ENCODE measurements around the gene TTC7B.

TTC7B gene

GRCh38 chr14:90597961-90598360 is 218.3 kb downstream of the TTC7B start:
- no peak for DNase-seq
- no peak overlapping the region for H3K4me3 ChIP-seq (ENCODE audit: low read depth, low read length)
- H3K27me3 ChIP-seq, result no peaks in the 10 kb centered on the region
- no peak for TF ChIP-seq CTCF (IDR thresholded peaks at IDR 0.05; ENCODE audit: low read depth, low read length)
- no peaks in the 10 kb centered on the region for H3K9me3 ChIP-seq
- H3K4me1 ChIP-seq, result no peaks in the 10 kb centered on the region
- no peaks in the 10 kb centered on the region for H3K36me3 ChIP-seq

GRCh38 chr14:90596733-90597132 is 219.5 kb downstream of the TTC7B start:
- no peak for DNase-seq
- Histone ChIP-seq H3K27me3 (no peaks in the 10 kb centered on the region), H3K4me1 (no peaks in the 10 kb centered on the region), H3K36me3 (no peaks in the 10 kb centered on the region), H3K9me3 (no peaks in the 10 kb centered on the region), H3K4me3 (ENCODE audit: low read depth, low read length) (no peak overlapping the region)
- no peak for TF ChIP-seq CTCF (IDR thresholded peaks at IDR 0.05; ENCODE audit: low read depth, low read length)

- Histone ChIP-seq H3K4me3 (ENCODE audit: low read depth, low read length) (no peak overlapping the region), H3K36me3 (no peaks in the 10 kb centered on the region), H3K4me1 (no peaks in the 10 kb centered on the region), H3K9me3 (no peaks in the 10 kb centered on the region), H3K27me3 (no peaks in the 10 kb centered on the region)
- TF ChIP-seq CTCF (IDR thresholded peaks at IDR 0.05; ENCODE audit: low read depth, low read length), result no peak
- no peak for DNase-seq
These were observed 222.8 kb downstream of the TTC7B start for GRCh38 chr14:90593254-90594040.

GRCh38 chr14:90592655-90593054 is 223.6 kb downstream of the TTC7B start:
- Histone ChIP-seq H3K27me3 (no peaks in the 10 kb centered on the region), H3K9me3 (no peaks in the 10 kb centered on the region), H3K4me1 (no peaks in the 10 kb centered on the region), H3K36me3 (no peaks in the 10 kb centered on the region), H3K4me3 (ENCODE audit: low read depth, low read length) (no peak overlapping the region)
- TF ChIP-seq CTCF (IDR thresholded peaks at IDR 0.05; ENCODE audit: low read depth, low read length), result no peak
- no peak for DNase-seq

- Histone ChIP-seq H3K27me3 (no peaks in the 10 kb centered on the region), H3K4me1 (no peaks in the 10 kb centered on the region), H3K4me3 (ENCODE audit: low read depth, low read length) (no peak overlapping the region), H3K9me3 (no peaks in the 10 kb centered on the region), H3K36me3 (no peaks in the 10 kb centered on the region)
- no peak for TF ChIP-seq CTCF (IDR thresholded peaks at IDR 0.05; ENCODE audit: low read depth, low read length)
- no peak for DNase-seq
These were observed 228.3 kb downstream of the TTC7B start for GRCh38 chr14:90587918-90588317.

GRCh38 chr14:90587252-90587910 is 228.8 kb downstream of the TTC7B start:
- H3K27me3 ChIP-seq, result no peaks in the 10 kb centered on the region
- no peak for DNase-seq
- no peak overlapping the region for H3K4me3 ChIP-seq (ENCODE audit: low read depth, low read length)
- TF ChIP-seq CTCF (IDR thresholded peaks at IDR 0.05; ENCODE audit: low read depth, low read length), result no peak
- no peaks in the 10 kb centered on the region for H3K4me1 ChIP-seq
- no peaks in the 10 kb centered on the region for H3K36me3 ChIP-seq
- H3K9me3 ChIP-seq, result no peaks in the 10 kb centered on the region

All from BE2C (cell line).